GM12801 (cell line): ENCODE results near the gene PEX14.

Experiments
- TF ChIP-seq, protein P1 (sequence below): IDR thresholded peaks from one replicate; pipeline ENCODE4 v1.5.1; 2011; ENCODE audit warnings: control low read depth; ENCODE audit not compliant: insufficient read length; ENCODE audit errors: extremely low read depth

Gene PEX14

DNA sequence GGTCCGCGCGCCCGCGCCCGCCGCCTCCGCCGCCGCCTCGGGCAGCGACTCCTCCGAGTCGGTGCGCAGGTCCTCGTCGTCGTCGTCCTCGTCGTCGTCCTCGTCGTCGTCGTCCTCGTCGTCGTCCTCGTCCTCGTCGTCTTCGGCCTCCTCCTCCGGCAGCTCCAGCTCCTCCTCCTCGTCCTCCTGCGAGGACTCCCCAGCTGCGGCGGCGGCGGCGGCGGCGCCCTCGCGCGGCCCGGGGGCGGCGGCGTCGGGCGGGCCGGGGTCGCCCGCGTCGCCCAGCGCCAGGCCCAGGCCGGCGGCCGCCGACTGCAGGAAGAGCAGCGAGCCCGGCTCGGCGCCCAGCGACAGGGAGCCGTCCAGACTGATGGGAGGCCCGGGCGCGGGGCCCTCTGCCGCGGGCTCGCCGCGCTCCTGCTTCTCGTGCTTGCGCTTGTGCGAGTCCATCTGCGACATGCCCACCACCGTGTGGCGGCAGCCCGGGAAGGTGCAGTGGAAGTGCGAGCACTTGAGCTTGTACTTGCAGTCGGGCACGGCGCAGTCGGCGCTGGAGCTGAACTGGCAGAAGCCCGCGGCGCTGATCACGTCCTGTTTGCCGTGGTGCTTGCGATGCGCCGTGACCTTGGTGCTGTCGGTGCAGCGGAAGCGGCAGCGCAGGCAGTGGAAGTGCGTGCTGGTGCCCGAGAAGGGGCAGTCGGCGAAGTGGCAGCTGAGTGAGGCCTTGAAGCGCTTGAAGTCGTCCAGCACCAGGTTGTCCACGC lies 164.4 kb downstream of the PEX14 start:
- TF ChIP-seq, protein P1, sequence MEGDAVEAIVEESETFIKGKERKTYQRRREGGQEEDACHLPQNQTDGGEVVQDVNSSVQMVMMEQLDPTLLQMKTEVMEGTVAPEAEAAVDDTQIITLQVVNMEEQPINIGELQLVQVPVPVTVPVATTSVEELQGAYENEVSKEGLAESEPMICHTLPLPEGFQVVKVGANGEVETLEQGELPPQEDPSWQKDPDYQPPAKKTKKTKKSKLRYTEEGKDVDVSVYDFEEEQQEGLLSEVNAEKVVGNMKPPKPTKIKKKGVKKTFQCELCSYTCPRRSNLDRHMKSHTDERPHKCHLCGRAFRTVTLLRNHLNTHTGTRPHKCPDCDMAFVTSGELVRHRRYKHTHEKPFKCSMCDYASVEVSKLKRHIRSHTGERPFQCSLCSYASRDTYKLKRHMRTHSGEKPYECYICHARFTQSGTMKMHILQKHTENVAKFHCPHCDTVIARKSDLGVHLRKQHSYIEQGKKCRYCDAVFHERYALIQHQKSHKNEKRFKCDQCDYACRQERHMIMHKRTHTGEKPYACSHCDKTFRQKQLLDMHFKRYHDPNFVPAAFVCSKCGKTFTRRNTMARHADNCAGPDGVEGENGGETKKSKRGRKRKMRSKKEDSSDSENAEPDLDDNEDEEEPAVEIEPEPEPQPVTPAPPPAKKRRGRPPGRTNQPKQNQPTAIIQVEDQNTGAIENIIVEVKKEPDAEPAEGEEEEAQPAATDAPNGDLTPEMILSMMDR = no peak

- TF ChIP-seq, protein P1 = no peak
These were observed 165.2 kb downstream of the PEX14 start for GRCh38 chr1:10639775-10640578.

GRCh38 chr1:10640843-10641553 lies 166.2 kb downstream of the PEX14 start:
- TF ChIP-seq, protein P1 = no peak

- TF ChIP-seq, protein P1 = no peak
These were observed 167.2 kb downstream of the PEX14 start for GRCh38 chr1:10641976-10642375.

- TF ChIP-seq, protein P1 = no peak
These were observed 167.8 kb downstream of the PEX14 start for GRCh38 chr1:10642403-10643080.

- TF ChIP-seq, protein P1 = no peak
These were observed 169.0 kb downstream of the PEX14 start for GRCh38 chr1:10643607-10644306.
